Astrocyte (in vitro differentiated cells and primary cell): ENCODE data around the gene ARHGAP19.
A peak's percentile ranks its signal among the peaks of the same experiment; 100 is the strongest.

Experiments
- CTCF ChIP-seq: IDR thresholded peaks from 2 replicates; pipeline ENCODE4 v1.5.1; 2011; ENCODE audit warnings: low read depth, mild to moderate bottlenecking, inconsistent platforms, low read length, moderate library complexity; ENCODE audit not compliant: insufficient read depth
- EZH2 ChIP-seq: IDR thresholded peaks from 2 replicates; pipeline ENCODE4 v1.6.1; 2012; ENCODE audit warnings: mild to moderate bottlenecking, low read length, inconsistent platforms; ENCODE audit not compliant: insufficient read depth

GRCh38 chr10:97278491-97278989 lies 13.9 kb downstream of the ARHGAP19 start:
- peak; percentile 57 for TF ChIP-seq CTCF
- no peak for TF ChIP-seq EZH2
